HCT116 (cell line): ENCODE results near the gene NCCRP1. TPM values are rescaled to one million over a fixed set of nuclear protein-coding genes. Genes with fewer than 3 reads are reported as not detected.

ENCODE experiments used
- ATAC-seq: fragments of 200-7000 bp; cut with Tn5 transposase; 2 replicates; pipeline ENCODE4 v1.9.1; 2020; ENCODE audit warnings: mild to moderate bottlenecking, moderate library complexity
- BruUV-seq: library from RNA; stranded (reverse); fragments of 400-500 nt; replicated peaks from 2 replicates; lab custom pipeline; 2021; lab: Mats Ljungman, UMichigan
- CTCF ChIA-PET: fragments of 300-600 bp; sonication (Branson Sonifier 250); formaldehyde crosslinking; loops from one replicate; lab custom pipeline; 2021; ENCODE audit warnings: antibody characterized with exemption; lab: Charles Lee
- POLR2A ChIA-PET: fragments of 300-600, 350-600 bp; sonication (Branson Sonifier 250); formaldehyde crosslinking; loops from one replicate; lab custom pipeline; 2021; ENCODE audit warnings: antibody characterized with exemption; lab: Charles Lee
- RAD21 ChIA-PET, 2 experiments: fragments of 300-600 bp; sonication (Branson Sonifier 250); formaldehyde crosslinking; loops; one replicate each; lab custom pipeline; 2023; ENCODE audit warnings: low total read pairs in 2 of 2; ENCODE audit not compliant: uncharacterized antibody in 2 of 2, unreplicated experiment in 2 of 2, low non-redundant PET in 1 of 2; lab: Charles Lee
- DNase-seq: peaks from one replicate; pipeline ENCODE4 v3.0.0-alpha.2; 2010; ENCODE audit warnings: low read depth, low spot score
- H2AFZ ChIP-seq: fragments of 200-600 bp; shearing (Covaris generic), sonication (generic); 2 replicates; pipeline ENCODE4 v1.6.1; 2017; ENCODE audit warnings: low read depth, mixed run types, mixed read lengths, antibody characterized with exemption, low read length; ENCODE audit not compliant: poor library complexity, severe bottlenecking
- H3K27ac ChIP-seq: 2 replicates; pipeline ENCODE4 v1.5.1; 2012; ENCODE audit warnings: low read depth, low read length
- H3K27me3 ChIP-seq: fragments of 200-600 bp; sonication (generic); 2 replicates; pipeline ENCODE4 v1.6.1; 2016; ENCODE audit warnings: mixed run types, low read length, mixed read lengths; ENCODE audit not compliant: insufficient read depth
- H3K36me3 ChIP-seq, 2 experiments: fragments of 200-500 bp in 1 of 2; fragments of 200-600 bp in 1 of 2; sonication (Bioruptor generic) in 1 of 2; sonication (generic) in 1 of 2; 2 replicates each; pipeline versions ENCODE4 v1.5.1 to v1.6.1; 2014 to 2016; ENCODE audit warnings: low read length in 2 of 2, inconsistent platforms in 1 of 2, mixed read lengths in 1 of 2, mixed run types in 1 of 2; ENCODE audit not compliant: insufficient read depth in 2 of 2, control insufficient read depth in 1 of 2
- H3K4me1 ChIP-seq, 2 experiments: fragments of 200-600 bp in 1 of 2; sonication (generic) in 1 of 2; 2 replicates each; pipeline versions ENCODE4 v1.5.1 to v1.6.1; 2012 to 2017; ENCODE audit warnings: low read length in 2 of 2, inconsistent platforms in 1 of 2, mild to moderate bottlenecking in 1 of 2, mixed read lengths in 1 of 2, mixed run types in 1 of 2, moderate library complexity in 1 of 2; ENCODE audit not compliant: insufficient read depth in 2 of 2, control insufficient read depth in 1 of 2
- H3K4me2 ChIP-seq: fragments of 200-600 bp; sonication (generic); 2 replicates; pipeline ENCODE4 v1.6.1; 2017; ENCODE audit warnings: mixed run types, low read length, mixed read lengths
- H3K4me3 ChIP-seq, 2 experiments: fragments of 200-600 bp in 1 of 2; sonication (generic) in 1 of 2; replicated peaks in 1 of 2; 2 replicates each; pipeline ENCODE4 v1.5.1; 2011 to 2016; ENCODE audit warnings: low read length in 2 of 2, control low read depth in 1 of 2, low read depth in 1 of 2, mild to moderate bottlenecking in 1 of 2, mixed read lengths in 1 of 2, mixed run types in 1 of 2
- H3K79me2 ChIP-seq: fragments of 200-600 bp; sonication (generic); 2 replicates; pipeline ENCODE4 v1.6.1; 2017; ENCODE audit warnings: mild to moderate bottlenecking, mixed run types, low read length, moderate library complexity, mixed read lengths; ENCODE audit not compliant: insufficient read depth
- H3K9ac ChIP-seq: fragments of 200-600 bp; sonication (generic); 2 replicates; pipeline ENCODE4 v1.6.1; 2016; ENCODE audit warnings: low read length, mixed read lengths
- H3K9me2 ChIP-seq: fragments of 200-600 bp; sonication (generic), shearing (Covaris generic); 2 replicates; pipeline ENCODE4 v1.6.1; 2017; ENCODE audit warnings: mixed run types, mild to moderate bottlenecking, moderate library complexity; ENCODE audit not compliant: insufficient read depth
- H3K9me3 ChIP-seq, 2 experiments: fragments of 200-500 bp in 1 of 2; fragments of 200-600 bp in 1 of 2; sonication (Bioruptor generic) in 1 of 2; sonication (generic) in 1 of 2; 2 replicates each; pipeline ENCODE4 v1.6.1; 2014 to 2017; ENCODE audit warnings: low read length in 2 of 2, mixed read lengths in 2 of 2, inconsistent platforms in 1 of 2, low read depth in 1 of 2, mild to moderate bottlenecking in 1 of 2, mixed run types in 1 of 2, moderate library complexity in 1 of 2; ENCODE audit not compliant: control insufficient read depth in 1 of 2, insufficient read depth in 1 of 2
- H4K20me1 ChIP-seq: fragments of 200-600 bp; sonication (generic), shearing (Covaris generic); 2 replicates; pipeline ENCODE4 v1.6.1; 2017; ENCODE audit warnings: mixed run types, mild to moderate bottlenecking, moderate library complexity; ENCODE audit not compliant: insufficient read depth
- CBX3 ChIP-seq: IDR thresholded peaks from 2 replicates; pipeline ENCODE4 v1.6.1; 2012; ENCODE audit warnings: low read depth
- CEBPB ChIP-seq: IDR thresholded peaks from 2 replicates; pipeline ENCODE4 v1.6.1; 2012; ENCODE audit warnings: low read depth
- CTCF ChIP-seq, 3 experiments: fragments of 200-600 bp in 1 of 3; sonication (generic) in 1 of 3; IDR thresholded peaks in 2 of 3; conservative IDR thresholded peaks in 1 of 3; 2 replicates each; pipeline ENCODE4 v1.5.1; 2012 to 2017; ENCODE audit warnings: low read depth in 2 of 3, low read length in 2 of 3, antibody characterized with exemption in 1 of 3, borderline replicate concordance in 1 of 3, control low read depth in 1 of 3, mild to moderate bottlenecking in 1 of 3, mixed read lengths in 1 of 3, mixed run types in 1 of 3, moderate library complexity in 1 of 3; ENCODE audit not compliant: insufficient read depth in 1 of 3
- EGR1 ChIP-seq: IDR thresholded peaks from 2 replicates; pipeline ENCODE4 v1.6.1; 2012; ENCODE audit warnings: low read depth
- ELF1 ChIP-seq: IDR thresholded peaks from 2 replicates; pipeline ENCODE4 v1.6.1; 2012; ENCODE audit warnings: low read depth, borderline replicate concordance
- EZH2 ChIP-seq: fragments of 200-600 bp; sonication (generic); IDR thresholded peaks from 2 replicates; pipeline ENCODE4 v1.6.1; 2017; ENCODE audit warnings: antibody characterized with exemption, mixed run types
- EZH2phosphoT487 ChIP-seq: fragments of 200-600 bp; IDR thresholded peaks from 2 replicates; pipeline ENCODE4 v1.6.1; 2018; ENCODE audit warnings: antibody characterized with exemption, borderline replicate concordance
- JUND ChIP-seq: IDR thresholded peaks from 2 replicates; pipeline ENCODE4 v1.6.1; 2012
- POLR2A ChIP-seq: IDR thresholded peaks from 2 replicates; pipeline ENCODE4 v1.7.0; 2011; ENCODE audit warnings: borderline replicate concordance; ENCODE audit not compliant: insufficient read depth, insufficient read length; ENCODE audit errors: extremely low read depth
- POLR2AphosphoS5 ChIP-seq: IDR thresholded peaks from 2 replicates; pipeline ENCODE4 v1.6.1; 2011; ENCODE audit warnings: mild to moderate bottlenecking, low read depth, low read length, moderate library complexity
- RAD21 ChIP-seq: IDR thresholded peaks from 2 replicates; pipeline ENCODE4 v1.6.1; 2012; ENCODE audit warnings: low read depth, mild to moderate bottlenecking
- SIN3A ChIP-seq: IDR thresholded peaks from 2 replicates; pipeline ENCODE4 v1.6.1; 2012; ENCODE audit warnings: low read depth
- SP1 ChIP-seq: IDR thresholded peaks from 2 replicates; pipeline ENCODE4 v1.6.1; 2012; ENCODE audit warnings: low read depth
- SRF ChIP-seq: IDR thresholded peaks from 2 replicates; pipeline ENCODE4 v1.6.1; 2012; ENCODE audit warnings: low read depth
- TCF7L2 ChIP-seq: IDR thresholded peaks from 2 replicates; pipeline ENCODE4 v1.7.0; 2011; ENCODE audit warnings: borderline replicate concordance, inconsistent platforms; ENCODE audit not compliant: insufficient read depth, insufficient read length; ENCODE audit errors: extremely low read depth
- ZFX ChIP-seq: fragments of 450-650 bp; IDR thresholded peaks from 2 replicates; pipeline ENCODE4 v1.6.1; 2017
- ZNF274 ChIP-seq: fragments of 200-500 bp; sonication (Bioruptor generic); IDR thresholded peaks from 2 replicates; pipeline ENCODE4 v1.6.1; 2014; ENCODE audit warnings: mild to moderate bottlenecking, low read depth, low read length, inconsistent platforms
- intact Hi-C: fragments of 100-400 bp; cut with micrococcal nuclease; formaldehyde crosslinking; loops from 2 replicates; pipeline ENCODE4 v1.10.0; 2022
- total RNA-seq: library from RNA; stranded (reverse); gene quantifications from one replicate; pipeline ENCODE4 v1.2.1, GENCODE V29; 2021; ENCODE audit not compliant: unreplicated experiment
- TF ChIP-seq, protein P1 (sequence below): IDR thresholded peaks from 2 replicates; pipeline ENCODE4 v1.6.1; 2012
- TF ChIP-seq, protein P2 (sequence below): IDR thresholded peaks from 2 replicates; pipeline ENCODE4 v1.6.1; 2011; ENCODE audit warnings: mild to moderate bottlenecking, low read length, moderate library complexity; ENCODE audit not compliant: insufficient replicate concordance; ENCODE audit errors: extremely low read depth

Gene NCCRP1
- total RNA-seq, 1 experiment from 2014 or later, result 0.12 TPM

- Histone ChIP-seq H3K79me2 (no peaks in the 10 kb centered on the region), H3K9me2 (no peaks in the 10 kb centered on the region), H3K4me1 (peaks cover 0 to 6% of the 10 kb centered on the region in 2 experiments; a peak in 1 of 4 replicates), H3K27me3 (no peaks in the 10 kb centered on the region), H4K20me1 (no peaks in the 10 kb centered on the region), H2AFZ (no peak overlapping the region), H3K4me3 (no peak overlapping the region), H3K9ac (no peak overlapping the region), H3K4me2 (no peak overlapping the region), H3K36me3 (no peaks in the 10 kb centered on the region), H3K9me3 (no peaks in the 10 kb centered on the region), H3K27ac (no peak overlapping the region)
- DNase-seq (no peak), ATAC-seq (no peak)
- intact Hi-C loops, result loop anchor here (5.0 kb wide), 1 partner anchor 224 kb away; no protein-coding TSS in a partner anchor
- POLR2A ChIA-PET, result no interaction called here
- RAD21 ChIA-PET, result no interaction called here
- CTCF ChIA-PET, result interaction anchor here (0.6 kb wide), 1 partner anchor 64 kb away, joined by 3 read pairs; no protein-coding TSS in a partner anchor
- TF ChIP-seq SIN3A (no peak), CBX3 (no peak), EZH2 (no peak), JUND (no peak), ZFX (no peak), CTCF (IDR thresholded peaks at IDR 0.05 in 2 of 3, conservative IDR thresholded peaks at IDR 0.05 in 1 of 3; ENCODE audit: borderline replicate concordance in 1 of 3, insufficient read depth in 1 of 3, low read depth in 2 of 3, low read length in 2 of 3) (no peak), SP1 (no peak), RAD21 (no peak), POLR2AphosphoS5 (no peak), EZH2phosphoT487 (no peak), SRF (no peak), EGR1 (no peak), TCF7L2 (no peak), POLR2A (no peak), ELF1 (no peak), ZNF274 (no peak), CEBPB (no peak)
- TF ChIP-seq, protein P1, sequence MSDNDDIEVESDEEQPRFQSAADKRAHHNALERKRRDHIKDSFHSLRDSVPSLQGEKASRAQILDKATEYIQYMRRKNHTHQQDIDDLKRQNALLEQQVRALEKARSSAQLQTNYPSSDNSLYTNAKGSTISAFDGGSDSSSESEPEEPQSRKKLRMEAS, result no peak
- TF ChIP-seq, protein P2, sequence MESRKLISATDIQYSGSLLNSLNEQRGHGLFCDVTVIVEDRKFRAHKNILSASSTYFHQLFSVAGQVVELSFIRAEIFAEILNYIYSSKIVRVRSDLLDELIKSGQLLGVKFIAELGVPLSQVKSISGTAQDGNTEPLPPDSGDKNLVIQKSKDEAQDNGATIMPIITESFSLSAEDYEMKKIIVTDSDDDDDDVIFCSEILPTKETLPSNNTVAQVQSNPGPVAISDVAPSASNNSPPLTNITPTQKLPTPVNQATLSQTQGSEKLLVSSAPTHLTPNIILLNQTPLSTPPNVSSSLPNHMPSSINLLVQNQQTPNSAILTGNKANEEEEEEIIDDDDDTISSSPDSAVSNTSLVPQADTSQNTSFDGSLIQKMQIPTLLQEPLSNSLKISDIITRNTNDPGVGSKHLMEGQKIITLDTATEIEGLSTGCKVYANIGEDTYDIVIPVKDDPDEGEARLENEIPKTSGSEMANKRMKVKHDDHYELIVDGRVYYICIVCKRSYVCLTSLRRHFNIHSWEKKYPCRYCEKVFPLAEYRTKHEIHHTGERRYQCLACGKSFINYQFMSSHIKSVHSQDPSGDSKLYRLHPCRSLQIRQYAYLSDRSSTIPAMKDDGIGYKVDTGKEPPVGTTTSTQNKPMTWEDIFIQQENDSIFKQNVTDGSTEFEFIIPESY, result no peak
- BruUV-seq, result no TSS peak
Observed at GRCh38 chr19:39186391-39186790, 10.4 kb upstream of the NCCRP1 start.
